GM19395 (cell line): ENCODE results near the gene ENGASE.

ENCODE experiments used
- ATAC-seq: cut with Tn5 transposase; IDR thresholded peaks from one replicate; pipeline ENCODE4 v1.9.1; 2021; ENCODE audit warnings: mild to moderate bottlenecking, moderate library complexity; ENCODE audit not compliant: unreplicated experiment

Gene ENGASE

GRCh38 chr17:79078476-79079190 is 4.0 kb downstream of the ENGASE start:
- ATAC-seq, result no peak

GRCh38 chr17:79079421-79080200 is 5.0 kb downstream of the ENGASE start:
- ATAC-seq, result no peak

GRCh38 chr17:79080349-79080748 is 5.7 kb downstream of the ENGASE start:
- no peak for ATAC-seq

- ATAC-seq, result no peak
Observed at GRCh38 chr17:79080761-79081290, 6.2 kb downstream of the ENGASE start.

GRCh38 chr17:79081571-79082276 is 7.1 kb downstream of the ENGASE start:
- no peak for ATAC-seq

- ATAC-seq, result no peak
Observed at GRCh38 chr17:79082311-79083190, 7.9 kb downstream of the ENGASE start.

GRCh38 chr17:79083191-79083971 is 8.8 kb downstream of the ENGASE start:
- no peak for ATAC-seq

GRCh38 chr17:79084291-79085153 is 9.9 kb downstream of the ENGASE start:
- no peak for ATAC-seq

GRCh38 chr17:79085154-79085920 is 10.7 kb downstream of the ENGASE start:
- ATAC-seq, result no peak

- ATAC-seq, result no peak
Observed at GRCh38 chr17:79085921-79086551, 11.4 kb downstream of the ENGASE start.

GRCh38 chr17:79086609-79087427 is 12.2 kb downstream of the ENGASE start:
- no peak for ATAC-seq

- no peak for ATAC-seq
Observed at GRCh38 chr17:79087428-79088143, 13.0 kb downstream of the ENGASE start.

- no peak for ATAC-seq
Observed at GRCh38 chr17:79088247-79088996, 13.8 kb downstream of the ENGASE start.

- no peak for ATAC-seq
Observed at GRCh38 chr17:79088997-79089328, 14.3 kb downstream of the ENGASE start.

- ATAC-seq, result no peak
Observed at GRCh38 chr17:79089720-79090442, 15.3 kb downstream of the ENGASE start.
